Measurements from ENCODE around the gene CPEB1. TPM values are rescaled to one million over a fixed set of nuclear protein-coding genes. Genes with fewer than 3 reads are reported as not detected.

Gene CPEB1
- total RNA-seq, 1 experiment from 2014 or later: 1.0 TPM

DNA sequence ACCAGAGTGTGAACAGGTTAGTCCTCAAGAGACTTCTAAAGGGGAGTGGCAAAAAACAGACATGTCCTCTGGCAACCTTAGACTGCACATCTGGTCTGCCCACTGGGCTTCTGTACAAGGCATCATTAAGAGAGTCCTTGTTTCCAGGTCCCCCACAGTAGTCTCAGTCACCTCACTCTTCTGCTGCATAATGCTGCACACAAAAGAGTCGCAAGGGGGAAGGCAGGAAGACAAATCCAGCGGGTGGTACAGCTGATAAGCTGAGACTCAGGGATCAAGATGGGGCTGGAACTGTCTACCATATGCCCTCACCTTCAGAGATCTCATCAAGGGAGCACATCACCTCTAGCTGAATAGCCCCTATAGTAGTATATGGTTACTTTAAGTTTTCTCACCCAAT lies 79.5 kb downstream of the CPEB1 start:
- H4K91ac ChIP-seq (ENCODE audit: insufficient read length, low read depth, low read length): no peak overlapping the region
- no peak overlapping the region for H2BK5ac ChIP-seq (ENCODE audit: insufficient read length, low read length)
- H3K79me2 ChIP-seq (ENCODE audit: insufficient read depth, low read length): no peaks in the 10 kb centered on the region
- H4K8ac ChIP-seq (replicated peaks; ENCODE audit: insufficient read length, low read depth, low read length): no peak overlapping the region
- H3K27me3 Mint-ChIP-seq (ENCODE audit: low read depth): peaks cover 15% of the 10 kb centered on the region
- H3K4ac ChIP-seq (ENCODE audit: low read depth, low read length): no peak overlapping the region
- H2BK120ac ChIP-seq (ENCODE audit: low read depth, low read length, poor library complexity, severe bottlenecking): no peak overlapping the region
- H3K9me3 ChIP-seq (ENCODE audit: control insufficient read depth, low read depth, low read length): no peaks in the 10 kb centered on the region
- no peak overlapping the region for H3K9ac ChIP-seq (ENCODE audit: extremely low read depth, insufficient read length, low read length)
- no peak overlapping the region for H3K14ac ChIP-seq (ENCODE audit: insufficient read depth, low read length)
- H3K27ac ChIP-seq (ENCODE audit: insufficient read length, low read depth, low read length): no peak overlapping the region
- no peak overlapping the region for H2AFZ ChIP-seq (ENCODE audit: low read length)
- H3K36me3 Mint-ChIP-seq (ENCODE audit: insufficient read depth in 1 of 3, low read depth in 3 of 3): no peaks in the 10 kb centered on the region
- no peak overlapping the region for H3K18ac ChIP-seq (ENCODE audit: insufficient read length, low read depth, low read length)
- no peak overlapping the region for H2BK15ac ChIP-seq (ENCODE audit: low read depth, low read length)
- no peak overlapping the region for H2BK20ac ChIP-seq (ENCODE audit: low read depth, low read length, poor library complexity, severe bottlenecking)
- H3K79me1 ChIP-seq (ENCODE audit: insufficient read depth, low read depth, low read length, poor library complexity, severe bottlenecking): no peaks in the 10 kb centered on the region
- no peak overlapping the region for H3K56ac ChIP-seq (ENCODE audit: insufficient read length, low read depth, low read length)
- H3K4me2 ChIP-seq (ENCODE audit: insufficient read depth, insufficient read length, low read length): no peak overlapping the region
- no peaks in the 10 kb centered on the region for H3K9me3 Mint-ChIP-seq
- peaks cover 28 to 38% of the 10 kb centered on the region in 2 experiments for H3K4me1 Mint-ChIP-seq
- H3T11ph ChIP-seq (ENCODE audit: low read length): no peak overlapping the region
- no peak overlapping the region for H2AK5ac ChIP-seq (ENCODE audit: insufficient read length, low read length)
- no peaks in the 10 kb centered on the region for H3K27me3 ChIP-seq (ENCODE audit: insufficient read depth, low read length)
- no peak overlapping the region for H3K27ac Mint-ChIP-seq
- WGBS (ENCODE audit: extremely low coverage, insufficient read length, low lambda C conversion rate): no CpG with 5 or more reads among the region's 2 CpGs
- no peak overlapping the region for H3K23ac ChIP-seq (ENCODE audit: insufficient read length, low read depth, low read length)
- TF ChIP-seq, protein P1, sequence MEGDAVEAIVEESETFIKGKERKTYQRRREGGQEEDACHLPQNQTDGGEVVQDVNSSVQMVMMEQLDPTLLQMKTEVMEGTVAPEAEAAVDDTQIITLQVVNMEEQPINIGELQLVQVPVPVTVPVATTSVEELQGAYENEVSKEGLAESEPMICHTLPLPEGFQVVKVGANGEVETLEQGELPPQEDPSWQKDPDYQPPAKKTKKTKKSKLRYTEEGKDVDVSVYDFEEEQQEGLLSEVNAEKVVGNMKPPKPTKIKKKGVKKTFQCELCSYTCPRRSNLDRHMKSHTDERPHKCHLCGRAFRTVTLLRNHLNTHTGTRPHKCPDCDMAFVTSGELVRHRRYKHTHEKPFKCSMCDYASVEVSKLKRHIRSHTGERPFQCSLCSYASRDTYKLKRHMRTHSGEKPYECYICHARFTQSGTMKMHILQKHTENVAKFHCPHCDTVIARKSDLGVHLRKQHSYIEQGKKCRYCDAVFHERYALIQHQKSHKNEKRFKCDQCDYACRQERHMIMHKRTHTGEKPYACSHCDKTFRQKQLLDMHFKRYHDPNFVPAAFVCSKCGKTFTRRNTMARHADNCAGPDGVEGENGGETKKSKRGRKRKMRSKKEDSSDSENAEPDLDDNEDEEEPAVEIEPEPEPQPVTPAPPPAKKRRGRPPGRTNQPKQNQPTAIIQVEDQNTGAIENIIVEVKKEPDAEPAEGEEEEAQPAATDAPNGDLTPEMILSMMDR (conservative IDR thresholded peaks at IDR 0.05): no peak
- no peak for DNase-seq
- peaks cover 4% of the 10 kb centered on the region for H3K23me2 ChIP-seq (ENCODE audit: insufficient read length, low read depth, low read length, poor library complexity, severe bottlenecking)
- H4K5ac ChIP-seq (ENCODE audit: insufficient read length, low read depth, low read length): no peak overlapping the region
- no peaks in the 10 kb centered on the region for H4K20me1 ChIP-seq (ENCODE audit: control insufficient read depth, insufficient read depth, insufficient read length)
- no peak overlapping the region for H3K4me3 Mint-ChIP-seq
- no peak overlapping the region for H2BK12ac ChIP-seq (ENCODE audit: insufficient read length, low read depth, low read length)
- H3K4me1 ChIP-seq (ENCODE audit: insufficient read depth, low read length): peaks cover 3% of the 10 kb centered on the region; the same call in 1 of the 2 replicates

All from H9 (cell line).